WERI-Rb-1 (cell line): Measurements from ENCODE around the gene CPN1.

Experiments
- DNase-seq: peaks from one replicate; pipeline ENCODE4 v3.0.0-alpha.2; 2020
- H3K27ac ChIP-seq: fragments of 250-450 bp; sonication (Bioruptor Pico); 2 replicates; pipeline ENCODE4 v1.5.1; 2020; ENCODE audit warnings: mild to moderate bottlenecking, moderate library complexity
- H3K27me3 ChIP-seq: fragments of 250-450 bp; sonication (Bioruptor Pico); 2 replicates; pipeline ENCODE4 v1.5.1; 2021; ENCODE audit warnings: mild to moderate bottlenecking, low read depth, moderate library complexity; ENCODE audit not compliant: insufficient read depth, severe bottlenecking
- H3K36me3 ChIP-seq: fragments of 250-450 bp; sonication (Bioruptor Pico); 2 replicates; pipeline ENCODE4 v1.5.1; 2020; ENCODE audit warnings: mild to moderate bottlenecking, moderate library complexity
- H3K4me3 ChIP-seq: 2 replicates; pipeline ENCODE4 v1.5.1; 2011; ENCODE audit warnings: low read depth, mild to moderate bottlenecking, control low read depth, low read length
- H3K9me3 ChIP-seq: fragments of 250-450 bp; sonication (Bioruptor Pico); 2 replicates; pipeline ENCODE4 v1.5.1; 2021; ENCODE audit warnings: mild to moderate bottlenecking, moderate library complexity; ENCODE audit not compliant: severe bottlenecking
- TF ChIP-seq, protein P1 (sequence below): IDR thresholded peaks from 2 replicates; pipeline ENCODE4 v1.5.1; 2011; ENCODE audit warnings: low read depth, mild to moderate bottlenecking, control low read depth, inconsistent platforms, low read length

The CPN1 gene

DNA sequence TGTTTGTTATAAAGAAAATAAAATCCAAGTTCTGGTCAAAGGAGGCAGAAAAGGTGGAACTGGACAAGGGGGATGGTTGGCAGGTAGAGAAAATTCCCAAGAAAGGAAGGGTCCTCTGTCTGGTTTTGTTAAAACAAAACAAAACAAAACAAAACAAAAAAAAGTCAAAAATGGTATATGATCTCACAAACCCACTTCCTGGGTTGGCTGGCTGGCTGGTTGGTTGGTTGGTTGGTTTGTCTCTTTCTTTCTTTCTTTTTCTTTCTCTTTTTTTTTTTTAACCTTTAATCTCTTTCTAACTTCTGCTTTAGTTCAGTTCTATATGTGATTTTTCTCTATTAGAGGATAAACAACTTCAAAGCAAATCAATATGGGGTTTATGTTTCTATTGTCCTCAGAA, 41.1 kb upstream of the CPN1 start:
- Histone ChIP-seq H3K27me3 (no peaks in the 10 kb centered on the region), H3K4me3 (no peak overlapping the region), H3K9me3 (no peaks in the 10 kb centered on the region), H3K36me3 (no peaks in the 10 kb centered on the region), H3K27ac (no peak overlapping the region)
- DNase-seq, result no peak
- TF ChIP-seq, protein P1, sequence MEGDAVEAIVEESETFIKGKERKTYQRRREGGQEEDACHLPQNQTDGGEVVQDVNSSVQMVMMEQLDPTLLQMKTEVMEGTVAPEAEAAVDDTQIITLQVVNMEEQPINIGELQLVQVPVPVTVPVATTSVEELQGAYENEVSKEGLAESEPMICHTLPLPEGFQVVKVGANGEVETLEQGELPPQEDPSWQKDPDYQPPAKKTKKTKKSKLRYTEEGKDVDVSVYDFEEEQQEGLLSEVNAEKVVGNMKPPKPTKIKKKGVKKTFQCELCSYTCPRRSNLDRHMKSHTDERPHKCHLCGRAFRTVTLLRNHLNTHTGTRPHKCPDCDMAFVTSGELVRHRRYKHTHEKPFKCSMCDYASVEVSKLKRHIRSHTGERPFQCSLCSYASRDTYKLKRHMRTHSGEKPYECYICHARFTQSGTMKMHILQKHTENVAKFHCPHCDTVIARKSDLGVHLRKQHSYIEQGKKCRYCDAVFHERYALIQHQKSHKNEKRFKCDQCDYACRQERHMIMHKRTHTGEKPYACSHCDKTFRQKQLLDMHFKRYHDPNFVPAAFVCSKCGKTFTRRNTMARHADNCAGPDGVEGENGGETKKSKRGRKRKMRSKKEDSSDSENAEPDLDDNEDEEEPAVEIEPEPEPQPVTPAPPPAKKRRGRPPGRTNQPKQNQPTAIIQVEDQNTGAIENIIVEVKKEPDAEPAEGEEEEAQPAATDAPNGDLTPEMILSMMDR, result no peak

DNA sequence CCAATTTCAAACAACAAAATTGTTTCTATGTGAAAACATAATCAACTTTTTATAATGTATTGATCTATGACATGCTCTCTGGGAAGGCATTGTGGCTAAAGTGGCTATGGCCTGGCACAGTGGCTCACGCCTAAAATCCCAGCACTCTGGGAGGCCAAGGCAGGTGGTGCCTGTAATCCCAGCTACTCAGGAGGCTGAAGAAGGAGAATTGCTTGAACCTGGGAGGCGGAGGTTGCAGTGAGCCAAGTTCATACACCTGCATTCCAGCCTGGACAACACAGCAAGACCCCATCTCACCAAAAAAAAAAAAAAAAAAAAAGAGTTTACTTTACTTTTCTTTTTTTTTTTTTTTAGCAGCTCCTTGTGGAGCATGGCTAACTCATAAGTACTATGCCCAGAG, 38.9 kb upstream of the CPN1 start:
- no peaks in the 10 kb centered on the region for H3K27me3 ChIP-seq
- no peaks in the 10 kb centered on the region for H3K36me3 ChIP-seq
- no peaks in the 10 kb centered on the region for H3K9me3 ChIP-seq
- DNase-seq, result no peak
- TF ChIP-seq, protein P1, result no peak
- no peak overlapping the region for H3K27ac ChIP-seq
- H3K4me3 ChIP-seq, result no peak overlapping the region

DNA sequence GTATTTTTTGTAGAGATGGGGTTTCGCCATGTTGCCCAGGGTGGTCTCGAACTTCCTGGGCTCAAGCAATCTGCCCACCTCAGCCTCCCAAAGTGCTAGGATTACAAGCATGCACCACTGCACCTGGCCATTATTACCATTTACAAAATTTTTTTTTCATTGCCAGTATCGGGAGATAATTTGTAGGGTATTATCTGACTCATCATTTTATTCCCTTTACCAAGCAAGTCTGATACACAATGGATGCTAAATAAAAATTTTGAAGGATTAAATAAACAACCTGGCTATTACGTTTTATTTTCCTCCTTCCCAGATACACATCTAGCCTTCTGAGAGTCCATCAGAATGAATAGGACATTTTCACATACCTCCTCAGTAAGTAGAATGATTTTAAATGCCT, 38.1 kb upstream of the CPN1 start:
- no peak for DNase-seq
- H3K27ac ChIP-seq, result no peak overlapping the region
- TF ChIP-seq, protein P1, result no peak
- H3K4me3 ChIP-seq, result no peak overlapping the region
- no peaks in the 10 kb centered on the region for H3K27me3 ChIP-seq
- H3K9me3 ChIP-seq, result no peaks in the 10 kb centered on the region
- no peaks in the 10 kb centered on the region for H3K36me3 ChIP-seq

DNA sequence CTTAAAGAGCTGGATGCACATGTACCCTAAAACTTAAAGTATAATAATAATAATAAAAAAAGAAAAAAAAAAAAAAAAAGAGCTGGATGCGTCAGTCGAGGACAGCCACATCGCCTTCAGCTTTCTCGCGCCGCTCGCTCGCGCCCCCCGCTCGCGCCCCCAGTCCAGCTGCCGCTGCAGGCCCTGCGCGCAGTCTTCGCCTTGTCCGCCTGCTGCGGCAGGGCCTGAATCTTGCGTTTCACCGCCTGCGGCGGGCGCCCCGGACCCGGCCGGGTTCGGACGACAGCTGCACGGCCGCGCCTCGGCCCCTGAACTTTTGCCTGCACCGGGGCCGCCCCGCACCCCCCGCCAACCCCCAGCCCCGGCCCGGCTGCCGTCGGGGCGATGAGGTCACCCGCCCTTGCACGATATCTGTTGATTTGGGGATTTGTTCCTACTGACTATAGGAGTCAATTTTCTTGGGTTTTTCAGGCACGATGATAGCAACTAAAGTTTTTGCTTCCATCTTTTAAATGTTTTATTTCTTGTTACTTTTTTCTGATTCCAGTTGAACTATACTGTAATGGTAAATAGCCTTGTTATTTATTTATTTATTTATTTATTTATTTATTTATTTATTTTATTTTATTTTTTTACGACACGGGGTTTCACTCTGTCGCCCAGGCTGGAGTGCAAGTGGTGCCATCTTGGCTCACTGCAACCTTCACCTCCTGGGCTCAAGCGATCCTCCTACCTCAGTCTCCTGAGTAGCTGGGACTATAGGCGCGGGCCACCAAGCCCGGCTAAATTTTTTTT, 33.5 kb upstream of the CPN1 start:
- Histone ChIP-seq H3K4me3 (no peak overlapping the region), H3K27ac (no peak overlapping the region), H3K36me3 (no peaks in the 10 kb centered on the region), H3K9me3 (no peaks in the 10 kb centered on the region), H3K27me3 (no peaks in the 10 kb centered on the region)
- TF ChIP-seq, protein P1, result no peak
- DNase-seq, result no peak

DNA sequence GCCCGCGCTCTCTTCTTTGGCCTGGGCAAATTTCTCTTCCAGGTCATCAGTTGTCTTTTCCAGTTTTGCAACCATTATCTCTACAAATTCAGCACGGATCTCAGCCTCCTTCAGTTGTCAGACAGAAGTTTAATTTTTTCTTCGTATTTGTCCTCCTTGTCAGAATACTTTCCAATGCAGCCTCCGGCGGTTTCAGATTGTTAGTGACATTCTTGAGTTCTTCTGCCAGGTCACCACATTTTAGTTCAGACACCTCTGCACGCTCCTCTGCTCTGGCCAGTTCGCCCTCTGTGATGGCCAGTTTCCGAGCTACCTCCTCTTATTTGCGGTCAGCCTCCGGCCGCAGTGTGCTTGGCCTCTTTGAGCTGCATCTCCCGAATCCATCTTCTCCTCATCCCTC, 32.8 kb upstream of the CPN1 start:
- TF ChIP-seq, protein P1, result no peak
- H3K36me3 ChIP-seq, result no peaks in the 10 kb centered on the region
- no peaks in the 10 kb centered on the region for H3K27me3 ChIP-seq
- no peak overlapping the region for H3K4me3 ChIP-seq
- no peak for DNase-seq
- H3K9me3 ChIP-seq, result no peaks in the 10 kb centered on the region
- no peak overlapping the region for H3K27ac ChIP-seq

DNA sequence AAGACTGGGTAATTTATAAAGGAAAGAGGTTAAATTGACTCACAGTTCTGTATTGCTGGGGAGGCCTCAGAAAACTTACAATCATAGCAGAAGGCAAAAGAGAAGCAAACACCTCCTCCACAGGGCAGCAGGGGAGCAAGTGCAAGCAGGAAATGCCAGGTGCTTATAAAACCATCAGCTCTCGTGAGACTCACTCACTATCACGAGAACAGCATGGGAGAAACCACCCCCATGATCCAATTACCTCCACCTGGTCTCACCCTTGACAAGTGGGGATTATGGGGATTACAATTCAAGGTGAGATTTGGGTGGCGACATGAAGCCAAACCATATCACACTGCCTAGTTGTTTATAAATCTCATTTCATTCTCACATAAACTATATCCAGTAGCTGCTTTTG, 28.0 kb upstream of the CPN1 start:
- Histone ChIP-seq H3K27me3 (no peaks in the 10 kb centered on the region), H3K36me3 (no peaks in the 10 kb centered on the region), H3K4me3 (no peak overlapping the region), H3K9me3 (no peaks in the 10 kb centered on the region), H3K27ac (no peak overlapping the region)
- TF ChIP-seq, protein P1, result no peak
- peak; percentile 76 for DNase-seq
